Activated CD4-positive, CD25-positive, alpha-beta regulatory T cell treated with anti-CD3 and anti-CD28 coated beads, Interleukin-2, amount 50 U/mL, for 72 hours (primary cell): ENCODE measurements around the gene ACAP2.
"Not testable (repeated sequence)": the region's sequence is repeated elsewhere in the genome, so short reads cannot be mapped to it uniquely, and the experiment has no call there.

Experiments
- DNase-seq: peaks from one replicate; pipeline ENCODE4 v3.0.0; 2021

The ACAP2 gene

DNA sequence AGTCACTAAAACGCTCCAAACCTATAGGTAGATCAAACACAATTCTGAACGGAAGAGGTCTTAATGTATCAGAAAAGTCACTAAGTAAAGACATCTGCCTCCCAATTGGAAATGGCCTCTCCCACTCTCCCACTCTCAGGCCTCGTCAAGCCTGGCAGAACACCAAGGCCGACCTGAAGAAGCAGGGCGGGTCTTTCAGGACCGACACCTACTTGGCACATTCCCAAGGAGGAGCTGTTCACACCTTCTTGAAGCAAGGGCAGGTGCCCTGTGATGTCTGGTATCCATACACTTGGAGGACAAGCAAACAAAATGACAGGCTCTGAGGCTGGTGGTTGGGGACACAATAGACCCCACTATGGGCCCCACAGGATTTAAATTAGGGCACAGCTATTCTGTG lies 201.9 kb downstream of the ACAP2 start:
- no peak for DNase-seq

DNA sequence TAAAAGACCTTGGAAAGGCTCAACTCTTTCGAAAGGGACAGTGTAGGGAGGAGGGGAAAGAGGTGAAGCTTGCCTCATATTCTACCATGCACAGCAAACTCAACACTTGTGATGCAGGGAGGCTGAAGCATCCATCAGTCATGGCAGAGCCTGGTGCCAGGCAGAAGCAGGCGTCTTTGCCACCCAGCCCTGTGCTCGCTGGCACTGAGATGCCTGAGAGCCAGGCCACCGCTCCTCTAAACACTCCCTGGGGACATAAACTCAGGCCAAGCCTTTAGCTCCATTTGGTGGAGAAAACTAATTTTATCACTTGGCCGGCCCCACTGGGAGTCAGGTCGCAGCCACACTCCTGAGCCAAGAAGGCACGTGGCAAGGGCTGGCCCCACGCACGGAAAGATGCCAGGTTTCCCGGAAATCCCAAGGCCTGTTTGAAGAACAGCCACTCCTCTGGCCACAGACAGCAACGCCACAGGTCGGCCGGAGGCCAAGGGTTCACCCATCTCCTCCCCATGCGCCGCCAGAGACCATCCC lies 202.6 kb downstream of the ACAP2 start:
- DNase-seq = no peak

DNA sequence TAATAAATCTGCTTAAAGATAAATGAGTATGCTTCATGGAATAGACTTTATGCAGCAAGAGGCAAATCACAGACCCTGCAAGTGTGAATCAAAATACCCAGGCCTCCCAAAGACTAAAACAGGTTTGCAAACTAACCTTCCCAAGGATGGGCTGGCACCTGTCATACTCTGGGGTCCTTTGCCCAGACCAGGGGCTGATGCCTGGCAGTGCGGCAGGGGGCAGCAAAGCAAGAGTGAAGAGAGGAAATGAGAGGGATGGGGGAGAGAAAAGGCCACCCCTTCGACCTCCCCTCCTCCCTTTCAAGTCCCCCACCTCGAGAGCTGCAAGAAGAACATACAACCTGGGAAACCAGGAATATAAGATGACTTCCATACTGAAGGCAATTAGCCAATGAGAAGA lies 203.7 kb downstream of the ACAP2 start:
- DNase-seq = no peak

DNA sequence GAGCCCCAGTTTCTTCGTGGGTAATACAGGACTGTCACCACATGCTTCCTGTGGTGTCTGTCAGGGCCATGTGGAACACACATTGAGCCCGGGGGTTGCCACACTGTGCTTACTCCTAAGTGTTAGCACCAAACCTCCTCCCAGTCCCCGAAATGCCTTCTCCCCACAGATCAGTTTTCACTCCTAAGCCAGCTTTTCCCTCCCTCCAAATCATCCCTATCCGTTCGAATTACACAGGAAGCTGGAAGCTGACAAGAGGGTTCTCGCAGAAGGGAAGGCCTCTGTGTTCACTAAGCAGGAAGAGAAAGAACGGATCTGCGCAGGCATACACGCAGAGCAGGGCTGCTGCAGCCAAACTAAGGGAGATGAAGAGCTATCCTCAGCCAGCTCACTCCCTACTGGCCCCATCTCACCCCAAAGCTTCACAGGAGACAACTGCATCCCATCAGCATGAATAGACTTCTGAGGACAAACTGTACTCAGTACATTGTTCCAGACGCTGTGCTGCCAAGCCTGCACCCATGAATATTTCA lies 204.2 kb downstream of the ACAP2 start:
- DNase-seq = no peak

DNA sequence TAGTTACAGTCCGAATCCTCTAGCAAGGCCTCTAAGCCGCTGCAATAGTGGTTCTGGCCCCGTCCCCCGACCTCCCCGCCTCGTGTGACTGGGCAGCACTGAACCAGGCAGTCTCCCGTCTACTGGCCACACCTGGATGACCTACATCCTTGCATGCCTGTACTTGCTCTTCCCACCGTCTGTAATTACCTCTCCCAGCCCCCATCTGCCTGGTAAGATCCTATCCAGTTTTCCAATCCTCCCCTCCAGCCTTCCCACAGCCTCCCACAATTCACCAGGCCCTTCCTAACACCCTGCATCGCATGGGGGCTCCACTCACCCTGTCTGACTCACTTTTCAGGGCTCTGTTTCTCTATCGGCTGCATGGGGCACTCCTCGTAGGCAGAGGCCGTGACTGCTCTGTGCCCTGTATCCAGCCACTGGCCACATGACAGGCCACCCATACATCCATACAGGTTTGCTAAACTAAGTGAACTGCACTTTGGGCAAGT lies 204.7 kb downstream of the ACAP2 start:
- DNase-seq = no peak

DNA sequence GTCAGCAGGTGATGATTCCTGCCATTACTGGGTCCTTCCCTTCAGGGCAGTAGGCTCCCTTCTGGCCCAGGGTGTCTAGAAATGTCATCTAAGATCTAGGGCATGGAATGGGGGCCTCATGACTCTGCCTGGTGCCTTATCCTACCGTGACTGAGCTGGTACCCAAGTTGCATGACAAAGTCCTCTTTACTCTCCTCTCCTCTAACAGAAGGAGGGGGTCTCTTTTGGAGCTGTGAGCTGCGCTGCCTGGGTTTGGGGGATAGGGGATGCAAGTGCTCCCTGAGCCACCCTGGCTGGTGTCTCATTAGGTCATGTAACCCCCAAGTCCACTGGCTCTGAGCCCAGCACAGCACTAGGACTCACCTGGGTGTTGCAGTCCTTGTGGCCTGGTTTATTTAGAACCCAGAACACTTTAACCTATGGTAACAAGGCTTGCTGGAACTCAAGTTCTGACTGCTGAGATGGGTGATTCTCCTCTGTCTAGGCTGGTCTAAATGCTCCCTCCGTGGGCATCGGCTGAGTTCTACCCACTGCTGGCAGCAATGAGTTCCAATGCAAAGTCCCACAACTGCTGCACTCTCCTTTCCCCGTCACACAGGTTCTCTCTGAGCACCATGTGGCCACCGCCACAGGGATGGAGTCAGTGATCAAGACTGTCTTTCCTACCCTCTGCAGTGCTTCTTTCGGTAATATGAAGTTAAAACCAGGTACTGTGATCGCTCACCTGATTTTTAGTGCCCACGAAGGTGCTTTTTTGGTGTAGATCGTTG lies 205.8 kb downstream of the ACAP2 start:
- DNase-seq = no peak

DNA sequence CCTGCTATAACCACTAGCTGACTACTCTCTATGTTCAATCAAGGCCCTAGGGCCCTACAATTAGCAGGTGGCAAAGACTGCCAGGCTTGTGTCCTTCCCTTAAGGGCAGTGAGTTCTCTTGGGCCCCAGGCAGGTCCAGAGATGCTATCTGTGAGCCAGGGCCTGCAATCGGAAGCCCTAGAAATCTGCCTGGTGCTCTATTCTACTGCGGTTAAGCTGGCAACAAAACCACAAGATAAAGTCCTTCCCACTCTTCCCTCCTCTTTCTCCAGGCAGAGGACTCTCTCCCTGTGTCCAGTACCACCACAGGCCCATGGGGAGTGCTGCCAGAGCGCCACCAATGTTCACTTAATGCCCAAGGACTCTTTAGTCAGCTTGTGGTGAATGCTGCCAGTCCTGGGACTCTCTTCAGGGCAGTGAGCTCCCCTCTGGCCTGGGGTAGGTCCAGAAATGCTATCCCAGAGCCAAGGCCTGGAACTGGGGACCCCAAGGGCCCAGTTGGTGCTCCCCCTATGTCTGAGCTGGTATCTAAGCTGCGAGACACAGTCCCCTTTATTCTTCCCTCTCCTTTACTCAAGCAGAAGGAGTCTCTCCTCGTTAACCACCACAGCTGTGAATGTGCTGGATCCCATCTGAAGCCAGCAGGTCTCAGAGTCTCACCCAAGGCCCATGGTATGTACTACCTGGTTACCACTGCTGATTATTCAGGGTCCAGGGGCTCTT lies 206.6 kb downstream of the ACAP2 start:
- DNase-seq = no peak

DNA sequence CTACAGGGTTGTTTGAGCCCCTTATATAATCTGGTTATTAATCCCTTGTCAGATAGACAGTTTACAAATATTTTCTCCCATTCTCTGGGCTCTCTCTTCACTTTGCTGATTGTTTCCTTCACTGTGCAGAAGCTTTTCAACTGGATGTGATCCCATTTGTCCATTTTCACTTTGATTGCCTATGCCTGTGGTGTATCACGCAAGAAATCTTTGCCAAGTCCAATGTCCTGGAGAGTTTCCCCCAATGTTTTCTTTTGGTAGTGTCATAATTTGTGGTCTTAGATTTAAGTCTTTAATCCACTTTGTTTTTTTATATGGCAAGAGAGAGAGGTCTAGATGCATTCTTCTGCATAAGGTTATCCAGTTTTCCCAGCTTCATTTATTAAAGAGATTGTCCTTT lies 212.6 kb downstream of the ACAP2 start:
- no peak for DNase-seq

DNA sequence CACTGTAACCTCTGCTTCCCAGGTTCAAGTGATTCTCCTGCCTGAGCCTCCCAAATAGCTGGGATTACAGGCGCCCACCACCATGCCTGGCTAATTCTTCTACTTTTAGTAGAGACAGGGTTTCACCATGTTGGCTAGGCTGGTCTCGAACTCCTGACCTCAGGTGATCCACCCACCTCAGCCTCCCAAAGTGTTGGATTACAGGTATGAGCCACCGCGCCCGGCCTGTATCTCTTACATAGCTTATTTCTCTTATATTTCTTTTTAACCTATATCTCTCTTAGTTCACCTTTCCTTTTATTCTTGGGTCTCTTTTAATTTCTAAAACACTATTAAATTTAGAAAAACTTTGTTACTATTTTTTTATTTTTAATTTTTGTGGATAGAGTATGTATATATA lies 213.9 kb downstream of the ACAP2 start:
- DNase-seq = not testable (repeated sequence)

DNA sequence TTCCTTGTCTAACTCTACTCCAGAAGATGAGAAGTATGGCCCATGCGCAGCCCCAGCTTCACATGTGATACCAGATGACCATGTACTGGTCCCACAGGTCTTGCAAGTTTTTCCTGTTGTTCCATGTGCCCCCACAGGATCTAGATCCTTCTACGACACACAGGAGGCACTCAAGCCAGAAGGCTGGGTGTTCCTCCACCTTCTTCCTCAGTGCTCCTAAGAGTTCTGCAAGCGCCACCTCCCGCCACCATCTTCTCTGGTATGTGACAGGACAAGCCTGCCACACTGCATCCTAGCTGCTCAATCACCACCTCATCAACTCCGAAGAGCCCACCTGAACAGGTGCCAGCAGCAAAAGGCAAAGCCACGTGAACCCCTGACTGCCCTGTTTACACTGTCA lies 214.9 kb downstream of the ACAP2 start:
- DNase-seq = no peak

DNA sequence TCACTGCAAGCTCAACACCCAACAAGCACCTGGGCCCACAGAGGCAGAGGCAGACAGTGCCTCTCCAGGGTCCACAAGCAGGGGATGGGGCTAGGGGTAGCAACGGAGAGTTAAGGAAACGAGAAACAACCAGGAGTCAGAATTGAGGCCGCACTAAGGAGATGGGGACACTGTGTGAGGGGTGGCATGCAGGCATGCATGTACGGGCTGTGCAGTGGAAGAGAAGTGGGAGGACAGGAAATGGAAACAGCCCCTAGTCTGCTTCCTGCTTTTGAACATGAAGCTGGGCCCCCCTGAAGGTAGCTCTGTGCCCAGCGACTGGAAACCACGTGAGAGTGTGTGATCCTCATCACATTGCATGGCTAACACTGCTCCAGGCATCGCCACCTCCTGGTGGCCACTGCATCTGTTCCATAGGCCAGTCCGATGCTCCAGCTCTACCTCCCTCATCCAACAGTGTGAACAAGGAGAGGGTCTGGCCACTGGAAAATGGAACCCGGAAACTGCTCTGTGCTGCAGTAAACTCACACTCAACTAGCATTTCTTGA lies 215.8 kb downstream of the ACAP2 start:
- no peak for DNase-seq

DNA sequence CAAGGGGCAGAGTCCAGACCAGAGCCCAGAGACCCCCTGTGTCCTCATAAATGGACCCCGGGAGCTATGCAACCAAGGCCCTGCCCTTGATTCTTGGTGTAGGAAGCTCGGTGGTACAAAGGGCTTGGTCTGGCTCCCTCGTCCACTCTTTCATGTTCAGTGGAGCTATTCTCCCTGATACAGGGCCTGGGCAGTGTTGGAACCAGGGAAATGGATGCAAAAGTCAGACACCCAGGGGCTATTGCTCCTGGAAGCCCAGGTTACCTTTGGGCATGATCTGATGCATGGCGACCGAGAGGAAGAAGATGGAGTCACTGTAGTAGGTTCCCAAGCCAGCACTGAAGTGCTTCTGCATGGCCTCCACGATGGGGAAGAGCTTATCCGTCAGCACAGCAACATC lies 216.4 kb downstream of the ACAP2 start:
- no peak for DNase-seq

DNA sequence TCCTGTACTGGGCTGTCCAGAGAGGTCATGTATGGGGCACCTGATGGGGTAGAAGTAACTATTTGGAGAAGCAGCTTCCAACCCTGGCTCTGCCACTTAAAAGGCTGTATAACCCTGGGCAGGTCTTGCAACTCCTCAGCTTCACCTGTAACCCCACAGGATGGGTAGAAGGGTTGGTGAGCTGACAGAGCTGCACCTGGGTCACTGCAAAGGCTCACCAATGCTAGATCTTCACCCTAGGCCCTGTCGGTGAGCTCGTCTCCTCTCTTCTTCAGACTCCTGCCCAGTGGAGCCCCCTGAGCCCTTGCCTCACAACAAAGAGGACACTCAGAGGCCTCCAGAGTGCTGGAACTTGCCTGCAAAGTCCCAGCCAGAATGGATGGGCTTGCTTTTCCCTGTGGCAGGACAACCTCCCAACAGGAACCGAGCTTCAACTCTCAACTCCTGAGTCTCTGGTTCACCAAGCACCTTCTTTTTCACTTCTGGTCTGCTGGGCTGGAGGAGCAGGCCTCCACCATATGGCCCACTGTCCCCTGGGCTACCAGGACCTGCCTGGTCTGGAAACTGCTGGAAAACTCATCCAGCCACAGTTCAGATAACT lies 217.7 kb downstream of the ACAP2 start:
- no peak for DNase-seq
